GM04503 (cell line): ENCODE measurements around the gene ATP11A.

ENCODE experiments used
- DNase-seq: peaks from one replicate; pipeline ENCODE4 v3.0.0-alpha.2; 2012; ENCODE audit warnings: low read depth

ATP11A gene

DNA sequence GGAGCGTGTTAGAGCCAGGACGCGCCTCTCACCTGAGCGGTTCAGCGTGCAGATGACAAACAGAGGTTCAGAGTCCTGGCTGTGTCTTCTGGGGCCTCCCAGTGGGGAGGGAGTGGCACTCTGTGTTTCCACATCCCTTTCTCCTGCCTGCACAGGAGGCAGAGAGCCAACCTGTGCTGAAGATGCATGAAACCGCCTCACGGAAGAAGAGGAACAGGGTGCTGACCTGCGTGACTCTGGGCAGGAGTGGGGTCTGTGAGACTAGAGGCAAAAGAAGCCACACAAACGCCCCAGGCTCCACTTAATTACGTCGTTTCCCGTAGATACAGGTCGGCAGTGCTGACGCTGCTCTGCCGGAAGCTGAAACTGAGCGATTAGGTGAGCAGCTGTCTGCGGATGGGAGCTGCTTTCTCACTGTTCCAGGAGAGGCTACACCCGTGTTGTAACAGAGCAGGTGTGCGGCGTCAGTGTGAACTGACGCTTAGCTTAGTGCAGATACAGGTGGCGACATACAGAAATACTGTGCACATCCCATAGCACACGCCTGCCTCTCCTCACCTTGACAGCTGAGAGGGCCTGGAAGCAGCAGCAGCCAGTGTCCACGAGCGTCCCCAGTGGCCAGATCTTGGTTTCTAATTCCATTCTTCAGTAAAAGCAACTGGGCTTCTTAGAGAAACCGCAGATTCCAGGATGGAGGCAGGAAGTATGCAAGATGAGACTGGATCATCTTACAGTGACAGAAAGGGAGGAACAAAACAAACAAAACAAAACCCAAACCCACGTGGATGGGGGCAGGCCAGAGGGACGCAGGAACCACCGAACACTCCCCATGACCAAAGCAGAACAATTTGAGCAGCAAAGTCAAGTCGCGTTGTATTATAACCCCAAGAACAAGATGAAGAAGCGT lies 241.4 kb downstream of the ATP11A start:
- DNase-seq, result no peak

DNA sequence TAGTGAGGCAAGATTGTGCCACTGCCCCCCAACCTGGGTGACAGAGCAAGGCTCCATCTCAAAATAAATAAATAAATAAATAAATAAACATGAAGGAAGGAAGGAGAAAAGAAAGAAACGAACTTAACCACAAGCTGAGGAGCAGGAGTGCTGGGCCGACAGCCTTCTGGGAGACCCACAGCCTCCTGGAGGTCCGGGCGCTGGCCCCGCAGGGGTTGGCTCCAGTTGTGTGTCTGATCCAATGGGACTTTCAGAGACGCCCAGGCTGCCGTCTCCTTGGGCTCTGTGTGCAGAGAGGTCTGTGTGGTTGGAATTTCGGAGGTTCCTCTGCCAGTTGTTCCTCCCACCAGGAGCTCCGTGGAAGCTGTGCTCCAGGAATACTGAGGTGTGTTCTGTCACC lies 243.1 kb downstream of the ATP11A start:
- no peak for DNase-seq

DNA sequence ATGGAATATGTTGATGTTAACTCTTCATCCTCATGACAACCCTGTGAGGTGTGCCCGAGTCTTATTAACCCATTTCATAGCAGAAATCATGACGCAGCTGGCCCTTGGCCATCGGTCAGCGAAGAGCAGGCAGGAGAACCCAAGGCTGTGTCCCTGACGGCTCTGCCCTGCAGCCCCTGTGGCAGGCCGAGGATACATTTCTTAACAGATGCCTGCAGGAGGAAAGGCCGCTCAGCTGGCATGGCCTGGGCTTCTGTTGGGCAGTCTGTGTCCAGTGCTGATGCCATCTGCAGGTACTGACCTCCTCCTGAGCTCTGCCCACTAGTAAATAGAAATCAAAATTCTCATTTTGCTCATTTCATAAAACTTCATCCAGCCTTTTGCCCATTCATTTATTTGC lies 243.8 kb downstream of the ATP11A start:
- DNase-seq, result no peak

DNA sequence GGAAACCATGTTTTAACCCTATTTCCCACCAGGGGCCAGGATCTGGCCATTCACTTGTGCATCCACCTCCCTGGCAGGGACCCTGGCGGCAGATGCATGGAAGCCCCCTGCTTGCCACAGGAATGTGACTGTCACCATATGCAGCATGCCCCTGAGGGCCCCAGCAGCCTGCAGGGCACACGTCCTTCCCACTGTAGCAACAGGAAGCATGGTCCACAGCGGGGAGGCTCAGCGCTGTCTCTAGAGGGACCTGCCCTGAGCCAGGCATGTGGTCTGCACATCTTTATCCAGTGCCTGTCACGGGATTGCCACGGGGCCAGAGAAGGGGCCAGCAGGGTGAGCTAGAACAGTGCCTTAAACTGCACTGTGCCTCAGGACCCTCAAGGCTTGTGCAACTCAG lies 244.2 kb downstream of the ATP11A start:
- DNase-seq, result no peak
